Hindlimb muscle (tissue), 1 donor: ENCODE results near the gene GOLGA8O. TPM values are rescaled to one million over a fixed set of nuclear protein-coding genes. Genes with fewer than 3 reads are reported as not detected.
"Not testable (repeated sequence)": the region's sequence is repeated elsewhere in the genome, so short reads cannot be mapped to it uniquely, and the experiment has no call there.

Experiments used
- DNase-seq: peaks from one replicate; pipeline ENCODE4 v3.0.0-alpha.2; 2013
- polyA plus RNA-seq: library from polyadenylated mRNA; unstranded; fragments of 120-200 nt; gene quantifications from one replicate; pipeline ENCODE4 v1.2.1, GENCODE V29; 2013; ENCODE audit not compliant: insufficient read length

GOLGA8O gene, protein sequence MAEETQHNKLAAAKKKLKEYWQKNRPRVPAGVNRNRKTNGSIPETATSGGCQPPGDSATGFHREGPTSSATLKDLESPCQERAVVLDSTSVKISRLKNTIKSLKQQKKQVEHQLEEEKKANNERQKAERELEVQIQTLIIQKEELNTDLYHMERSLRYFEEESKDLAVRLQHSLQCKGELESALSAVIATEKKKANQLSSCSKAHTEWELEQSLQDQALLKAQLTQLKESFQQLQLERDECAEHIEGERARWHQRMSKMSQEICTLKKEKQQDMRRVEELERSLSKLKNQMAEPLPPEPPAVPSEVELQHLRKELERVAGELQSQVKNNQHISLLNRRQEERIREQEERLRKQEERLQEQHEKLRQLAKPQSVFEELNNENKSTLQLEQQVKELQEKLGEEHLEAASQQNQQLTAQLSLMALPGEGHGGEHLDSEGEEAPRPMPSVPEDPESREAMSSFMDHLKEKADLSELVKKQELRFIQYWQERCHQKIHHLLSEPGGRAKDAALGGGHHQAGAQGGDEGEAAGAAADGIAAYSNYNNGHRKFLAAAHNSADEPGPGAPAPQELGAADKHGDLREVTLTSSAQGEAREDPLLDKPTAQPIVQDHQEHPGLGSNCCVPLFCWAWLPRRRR
- 0.48 TPM for polyA plus RNA-seq

- not testable (repeated sequence) for DNase-seq
These were observed at the start of gene GOLGA8O for GRCh38 chr15:32455534-32455933. TSS of gene GOLGA8O (minus strand) at chr15:32455634. CDS start at chr15:32455536, 98 bp downstream.

DNA sequence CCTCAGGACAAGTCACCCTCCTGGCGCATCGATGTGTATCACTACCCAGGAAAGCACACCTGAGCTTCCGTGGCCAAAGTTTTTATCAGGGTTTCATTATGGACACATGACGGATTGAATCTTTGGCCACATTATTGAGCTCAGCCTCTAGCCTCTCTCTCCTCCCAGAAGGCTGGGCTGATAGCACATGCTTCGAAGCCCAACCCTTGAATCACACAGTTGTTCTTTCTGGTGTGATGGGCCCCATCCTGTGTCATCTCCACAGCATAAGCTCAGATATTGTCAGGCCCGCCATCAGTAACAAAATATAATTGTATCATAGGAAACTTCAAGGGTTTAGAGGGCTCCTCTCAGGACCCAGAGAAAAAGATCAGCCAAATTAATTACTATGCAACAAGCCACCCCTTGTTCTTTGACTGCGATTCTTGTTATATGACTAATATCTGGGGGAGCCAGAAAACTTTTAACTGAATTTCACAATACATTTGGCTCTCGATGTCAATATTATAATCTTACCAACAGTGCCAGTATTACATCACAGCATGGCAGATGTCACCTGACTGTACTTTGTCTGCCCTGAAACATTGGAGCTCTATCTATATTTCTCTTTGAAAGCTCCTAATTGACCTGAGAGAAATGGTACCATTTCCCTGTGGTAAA, 48.8 kb upstream of the GOLGA8O start:
- not testable (repeated sequence) for DNase-seq

DNA sequence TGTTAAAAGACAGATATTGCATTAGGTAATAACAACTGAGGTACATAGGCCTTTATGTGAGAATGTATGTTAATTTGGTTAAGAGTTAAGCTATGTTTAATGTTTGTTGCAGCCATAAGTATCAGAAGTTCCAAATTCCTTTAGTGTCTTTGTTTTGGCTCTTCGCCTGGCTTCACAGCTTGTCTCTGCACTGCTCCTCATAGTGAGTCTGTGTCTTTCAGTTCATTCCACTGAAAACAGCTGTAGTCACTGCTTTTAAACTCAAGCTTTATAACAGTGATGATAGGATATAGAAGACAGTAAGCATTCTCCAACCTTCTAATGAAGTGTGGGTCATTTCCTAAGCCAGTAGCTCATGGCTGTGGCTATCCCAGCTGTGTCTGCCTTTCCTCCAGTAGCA, 47.5 kb upstream of the GOLGA8O start:
- DNase-seq = peak; percentile 9

GRCh38 chr15:32492768-32493167, 37.3 kb upstream of the GOLGA8O start:
- DNase-seq = not testable (repeated sequence)

GRCh38 chr15:32486474-32486873, 31.0 kb upstream of the GOLGA8O start:
- not testable (repeated sequence) for DNase-seq

GRCh38 chr15:32483377-32483776, 27.9 kb upstream of the GOLGA8O start:
- not testable (repeated sequence) for DNase-seq

DNA sequence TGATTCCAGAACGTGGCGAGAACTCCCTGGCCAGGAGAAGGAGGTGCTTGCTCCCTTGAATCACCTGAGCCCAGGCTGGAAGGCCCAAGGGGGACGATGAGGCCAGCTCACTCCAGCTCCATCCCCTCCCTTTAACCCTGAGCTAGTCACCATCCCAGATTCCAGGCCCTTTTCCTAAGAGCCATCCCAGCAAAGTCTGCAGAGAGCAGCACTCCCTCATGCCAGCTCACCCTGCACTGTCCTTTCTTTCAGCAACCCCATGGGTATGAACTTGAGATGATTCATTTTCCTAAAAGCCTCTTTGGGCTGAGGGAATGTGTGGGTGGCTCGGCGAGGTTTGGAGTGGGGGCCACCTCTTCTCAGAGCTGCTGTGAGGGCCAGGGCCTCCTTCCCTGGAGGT, 26.2 kb upstream of the GOLGA8O start:
- DNase-seq = not testable (repeated sequence)

DNA sequence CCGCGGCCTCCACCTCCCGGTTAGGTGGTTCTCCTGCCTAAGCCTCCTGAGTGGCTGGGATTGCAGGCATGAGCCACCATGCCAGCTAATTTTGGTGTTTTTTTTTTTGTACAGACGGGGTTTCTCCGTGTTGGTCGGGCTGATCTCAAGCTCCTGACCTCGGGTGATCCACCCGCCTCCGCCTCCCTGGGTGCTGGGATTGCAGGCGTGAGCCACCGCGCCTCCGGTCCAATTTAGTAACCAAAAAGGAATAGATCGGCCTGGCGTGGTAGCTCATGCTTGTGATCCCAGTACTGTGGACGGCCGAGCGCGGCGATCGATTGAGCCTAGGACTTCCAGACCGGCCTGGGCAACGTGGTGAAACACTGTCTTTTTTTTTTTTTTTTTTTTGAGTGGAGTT, 12.6 kb upstream of the GOLGA8O start:
- DNase-seq = not testable (repeated sequence)

GRCh38 chr15:32440445-32440977, 14.9 kb downstream of the GOLGA8O start:
- DNase-seq = not testable (repeated sequence)

- DNase-seq = not testable (repeated sequence)
These were observed 21.1 kb downstream of the GOLGA8O start for GRCh38 chr15:32434102-32434963.

GRCh38 chr15:32427635-32428034, 27.8 kb downstream of the GOLGA8O start:
- not testable (repeated sequence) for DNase-seq

DNA sequence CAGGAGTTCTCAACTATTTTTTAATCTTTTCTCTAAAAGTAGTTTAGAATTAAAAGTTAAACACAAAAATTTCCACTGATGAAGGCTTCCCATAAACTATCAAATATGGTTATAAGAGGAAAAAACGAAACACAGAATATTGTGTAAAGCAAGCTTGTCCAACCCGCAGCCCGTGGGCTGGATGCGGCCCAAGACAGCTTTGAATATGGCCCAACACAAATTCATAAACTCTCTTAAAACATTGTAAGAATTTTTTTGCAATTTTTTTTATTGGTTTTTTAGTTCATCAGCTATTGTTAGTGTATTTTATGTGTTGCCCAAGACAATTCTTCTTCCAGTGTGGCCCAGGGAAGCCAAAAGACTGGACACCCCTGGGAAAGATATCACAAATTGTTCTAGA, 28.9 kb downstream of the GOLGA8O start:
- DNase-seq = peak; percentile 17

DNA sequence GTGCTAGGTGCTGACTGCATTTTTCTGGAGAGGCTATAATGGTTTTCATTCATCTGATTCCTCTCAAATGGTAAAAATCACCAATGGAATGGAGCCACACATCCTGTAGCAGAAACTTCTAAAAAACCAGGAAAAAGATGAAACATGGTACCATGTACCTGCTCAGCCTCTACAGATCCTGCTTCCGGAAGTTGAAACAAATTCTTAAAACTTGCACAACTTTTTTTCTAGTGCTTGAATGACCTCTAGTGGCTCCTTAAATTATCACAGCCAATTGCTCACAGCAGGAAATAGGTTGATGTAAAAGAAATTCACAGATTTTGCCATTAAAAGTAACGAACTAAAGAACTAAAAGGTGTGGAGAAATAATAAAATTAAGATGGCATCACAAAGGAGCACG, 47.5 kb downstream of the GOLGA8O start:
- DNase-seq = not testable (repeated sequence)

DNA sequence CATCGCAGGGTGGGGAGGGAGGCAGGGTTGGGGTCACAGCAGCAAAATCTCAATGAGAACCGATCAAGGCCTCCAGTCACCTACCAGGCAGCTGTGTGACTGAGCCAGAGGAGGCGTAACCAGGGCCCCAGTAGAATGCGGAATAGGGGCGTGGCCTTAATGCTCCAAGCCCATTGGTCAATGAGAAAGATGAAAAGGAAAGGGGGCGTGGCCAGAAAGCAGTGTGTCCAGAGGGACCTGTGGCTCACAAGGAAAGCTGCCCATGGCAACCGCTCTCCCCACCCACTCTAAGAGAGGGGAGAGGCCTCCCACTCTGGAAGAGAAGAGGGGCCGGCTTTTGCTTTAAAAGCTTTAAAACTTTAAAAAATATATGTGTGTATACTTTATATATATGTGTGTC, 52.2 kb downstream of the GOLGA8O start, which contains the start of gene GOLGA8K:
TSS of gene GOLGA8K (minus strand) at position 101 of the 400 bp plus-strand sequence. CDS start at position 3, 98 bp downstream.
- DNase-seq = not testable (repeated sequence)

GRCh38 chr15:32396522-32396921, 58.9 kb downstream of the GOLGA8O start:
- not testable (repeated sequence) for DNase-seq

Other genes with a start within 250 kb of the GOLGA8O start
- 0.86 TPM for gene GOLGA8K, start 52.3 kb downstream of the GOLGA8O start, polyA plus RNA-seq
- 20.9 TPM for gene GOLGA8N, start 137.8 kb upstream of the GOLGA8O start, polyA plus RNA-seq
- gene ARHGAP11A, start 159.9 kb upstream of the GOLGA8O start, polyA plus RNA-seq = 12.4 TPM
- gene SCG5, start 186.1 kb upstream of the GOLGA8O start, polyA plus RNA-seq = 7.0 TPM